Naive thymus-derived CD8-positive, alpha-beta T cell (primary cell): Measurements from ENCODE around the gene PARVA. TPM values are rescaled to one million over a fixed set of nuclear protein-coding genes. Genes with fewer than 3 reads are reported as not detected.

Experiments used
- ATAC-seq, 2 donors: fragments of 150-1000 bp; cut with Tn5 transposase in 1 of 2; sonication (Bioruptor Pico), chemical (Tn5 transposase) in 1 of 2; 1 replicate in 1 of 2; 2 replicates in 1 of 2; pipeline ENCODE4 v1.10.0; 2021; ENCODE audit warnings: mild to moderate bottlenecking in 2 of 2, moderate library complexity in 2 of 2
- POLR2A ChIA-PET: fragments of 350-600 bp; sonication (Branson Sonifier 250); formaldehyde crosslinking; loops from one replicate; lab custom pipeline; 2021; ENCODE audit warnings: antibody characterized with exemption; lab: Charles Lee
- DNase-seq, 10 donors: peaks; one replicate each; pipeline versions ENCODE4 v3.0.0 to v3.0.0-alpha.2; 2020 to 2022
- H3K27ac Mint-ChIP-seq, 10 donors: one replicate each; pipeline ENCODE4 v1.8.0; 2020 to 2022; ENCODE audit warnings: mild to moderate bottlenecking in 10 of 10, mixed read lengths in 10 of 10, moderate library complexity in 4 of 10, inconsistent platforms in 1 of 10
- H3K27me3 Mint-ChIP-seq, 5 donors: one replicate each; pipeline ENCODE4 v1.8.0; 2021 to 2022; ENCODE audit warnings: mixed read lengths in 5 of 5
- H3K36me3 Mint-ChIP-seq, 3 donors: one replicate each; pipeline ENCODE4 v1.8.0; 2020 to 2022; ENCODE audit warnings: mixed read lengths in 3 of 3, mild to moderate bottlenecking in 2 of 3, inconsistent platforms in 1 of 3
- H3K4me1 Mint-ChIP-seq, 4 donors: one replicate each; pipeline ENCODE4 v1.8.0; 2021 to 2022; ENCODE audit warnings: mixed read lengths in 4 of 4
- H3K4me3 Mint-ChIP-seq, 10 donors: one replicate each; pipeline ENCODE4 v1.8.0; 2020 to 2022; ENCODE audit warnings: mild to moderate bottlenecking in 10 of 10, mixed read lengths in 10 of 10, moderate library complexity in 6 of 10, inconsistent platforms in 1 of 10
- H3K9me3 Mint-ChIP-seq, 9 donors: one replicate each; pipeline ENCODE4 v1.8.0; 2020 to 2022; ENCODE audit warnings: mixed read lengths in 9 of 9, mild to moderate bottlenecking in 3 of 9, inconsistent platforms in 1 of 9, moderate library complexity in 1 of 9
- polyA plus RNA-seq, 3 donors: library from polyadenylated mRNA; unstranded; fragments of 300-500 nt; fragmentation: Illumina TruSeq; gene quantifications; one replicate each; pipeline ENCODE4 v1.2.3, GENCODE V29; 2021
- total RNA-seq, 8 experiments: library from RNA in 2 of 8; stranded (reverse) in 2 of 8; gene quantifications; one replicate each; pipeline ENCODE4 v1.2.3 and lab custom pipeline; 2021 to 2026

The PARVA gene
- total and polyA plus RNA-seq, 5 experiments from 2014 or later, result 0.19 to 0.44 (median 0.26) TPM; not detected in 2

- ATAC-seq (no peak), DNase-seq (no peak)
- Mint-ChIP-seq H3K9me3 (peaks cover 0 to 2% (median 0%) of the 10 kb centered on the region in 9 donors), H3K27me3 (peaks cover 2 to 15% (median 10%) of the 10 kb centered on the region in 5 donors), H3K4me1 (no peaks in the 10 kb centered on the region), H3K27ac (no peak overlapping the region), H3K4me3 (no peak overlapping the region), H3K36me3 (no peaks in the 10 kb centered on the region)
- POLR2A ChIA-PET, result interaction anchor here (0.7 to 1.7 kb wide), 2 partner anchors 8 to 44 kb away, joined by 4 read pairs; no protein-coding TSS in a partner anchor
Observed at GRCh38 chr11:12410006-12410728, 32.8 kb downstream of the PARVA start.

- no peak for DNase-seq
Observed at GRCh38 chr11:12411393-12411792, 34.0 kb downstream of the PARVA start.

GRCh38 chr11:12411806-12412727 lies 34.7 kb downstream of the PARVA start:
- H3K4me1 Mint-ChIP-seq, result no peaks in the 10 kb centered on the region
- POLR2A ChIA-PET, result no interaction called here
- no peaks in the 10 kb centered on the region for H3K9me3 Mint-ChIP-seq
- ATAC-seq (peak in 1 of 2 donors; percentile 49), DNase-seq (peak in 6 of 10 donors; percentile 7 to 23 (median 16))
- no peak overlapping the region for H3K4me3 Mint-ChIP-seq
- H3K27me3 Mint-ChIP-seq, result peaks cover 4 to 16% (median 11%) of the 10 kb centered on the region in 5 donors
- H3K27ac Mint-ChIP-seq, result peak overlapping the region in 1 of 10 donors; percentile 56
- H3K36me3 Mint-ChIP-seq, result no peaks in the 10 kb centered on the region

More at GRCh38 chr11:12411393-12411792, 34.0 kb downstream of the PARVA start:
- Mint-ChIP-seq H3K36me3 (no peaks in the 10 kb centered on the region), H3K27ac (no peak overlapping the region), H3K9me3 (no peaks in the 10 kb centered on the region), H3K4me3 (no peak overlapping the region), H3K27me3 (peaks cover 4 to 16% (median 11%) of the 10 kb centered on the region in 5 donors), H3K4me1 (no peaks in the 10 kb centered on the region)
- ATAC-seq, result no peak
- POLR2A ChIA-PET, result interaction anchor here (1.7 kb wide), 1 partner anchor 45 kb away, joined by 4 read pairs; no protein-coding TSS in a partner anchor

- H3K4me3 Mint-ChIP-seq, result no peak overlapping the region
- no peaks in the 10 kb centered on the region for H3K4me1 Mint-ChIP-seq
- ATAC-seq (no peak), DNase-seq (no peak)
- H3K27me3 Mint-ChIP-seq, result peaks cover 3 to 16% (median 11%) of the 10 kb centered on the region in 5 donors
- H3K27ac Mint-ChIP-seq, result no peak overlapping the region
- no peaks in the 10 kb centered on the region for H3K9me3 Mint-ChIP-seq
- no peaks in the 10 kb centered on the region for H3K36me3 Mint-ChIP-seq
- POLR2A ChIA-PET, result no interaction called here
Observed at GRCh38 chr11:12413141-12414052, 36.0 kb downstream of the PARVA start.

GRCh38 chr11:12414611-12415010 lies 37.2 kb downstream of the PARVA start:
- Mint-ChIP-seq H3K27me3 (peaks cover 3 to 16% (median 11%) of the 10 kb centered on the region in 5 donors), H3K9me3 (no peaks in the 10 kb centered on the region), H3K36me3 (no peaks in the 10 kb centered on the region), H3K4me3 (no peak overlapping the region), H3K4me1 (no peaks in the 10 kb centered on the region), H3K27ac (no peak overlapping the region)
- DNase-seq (no peak), ATAC-seq (no peak)
- POLR2A ChIA-PET, result no interaction called here

- H3K27ac Mint-ChIP-seq, result peak overlapping the region in 1 of 10 donors; percentile 10
- no peaks in the 10 kb centered on the region for H3K36me3 Mint-ChIP-seq
- ATAC-seq, result no peak
Observed at GRCh38 chr11:12415342-12415966, 38.1 kb downstream of the PARVA start.

GRCh38 chr11:12416552-12416951 lies 39.2 kb downstream of the PARVA start:
- DNase-seq, result no peak
- no peaks in the 10 kb centered on the region for H3K4me1 Mint-ChIP-seq
- H3K9me3 Mint-ChIP-seq, result no peaks in the 10 kb centered on the region
- H3K4me3 Mint-ChIP-seq, result no peak overlapping the region
- no peaks in the 10 kb centered on the region for H3K36me3 Mint-ChIP-seq
- no peak overlapping the region for H3K27ac Mint-ChIP-seq
- POLR2A ChIA-PET, result no interaction called here
- peaks cover 3 to 12% (median 10%) of the 10 kb centered on the region in 5 donors for H3K27me3 Mint-ChIP-seq
- ATAC-seq, result no peak

More at GRCh38 chr11:12415342-12415966, 38.1 kb downstream of the PARVA start:
- H3K4me3 Mint-ChIP-seq, result no peak overlapping the region
- H3K9me3 Mint-ChIP-seq, result no peaks in the 10 kb centered on the region
- POLR2A ChIA-PET, result no interaction called here
- no peak for DNase-seq
- no peaks in the 10 kb centered on the region for H3K4me1 Mint-ChIP-seq
- H3K27me3 Mint-ChIP-seq, result peaks cover 3 to 16% (median 11%) of the 10 kb centered on the region in 5 donors

- ATAC-seq, result no peak
- no peak overlapping the region for H3K27ac Mint-ChIP-seq
Observed at GRCh38 chr11:12417691-12418611, 40.6 kb downstream of the PARVA start.

GRCh38 chr11:12420040-12420439 lies 42.7 kb downstream of the PARVA start:
- Mint-ChIP-seq H3K9me3 (no peaks in the 10 kb centered on the region), H3K4me1 (no peaks in the 10 kb centered on the region), H3K36me3 (no peaks in the 10 kb centered on the region), H3K4me3 (no peak overlapping the region), H3K27ac (no peak overlapping the region), H3K27me3 (peaks cover under 1 to 8% (median 4%) of the 10 kb centered on the region in 5 donors)
- POLR2A ChIA-PET, result no interaction called here
- ATAC-seq (no peak), DNase-seq (no peak)

More at GRCh38 chr11:12417691-12418611, 40.6 kb downstream of the PARVA start:
- Mint-ChIP-seq H3K27me3 (peaks cover 0 to 8% (median 4%) of the 10 kb centered on the region in 5 donors), H3K4me3 (no peak overlapping the region), H3K9me3 (no peaks in the 10 kb centered on the region), H3K36me3 (no peaks in the 10 kb centered on the region), H3K4me1 (no peaks in the 10 kb centered on the region)
- no peak for DNase-seq
- POLR2A ChIA-PET, result interaction anchor here (0.6 kb wide), 1 partner anchor 7 kb away, joined by 4 read pairs; no protein-coding TSS in a partner anchor

GRCh38 chr11:12420706-12421105 lies 43.3 kb downstream of the PARVA start:
- ATAC-seq (no peak), DNase-seq (no peak)
- Mint-ChIP-seq H3K4me1 (peaks cover 0 to 2% (median 0%) of the 10 kb centered on the region in 4 donors), H3K36me3 (no peaks in the 10 kb centered on the region), H3K9me3 (no peaks in the 10 kb centered on the region), H3K4me3 (no peak overlapping the region), H3K27ac (no peak overlapping the region), H3K27me3 (peaks cover 2 to 10% (median 7%) of the 10 kb centered on the region in 5 donors)
- POLR2A ChIA-PET, result no interaction called here

GRCh38 chr11:12421386-12421785 lies 44.0 kb downstream of the PARVA start:
- no peak overlapping the region for H3K27ac Mint-ChIP-seq
- DNase-seq, result no peak
- no peaks in the 10 kb centered on the region for H3K9me3 Mint-ChIP-seq
- no peaks in the 10 kb centered on the region for H3K36me3 Mint-ChIP-seq
- peaks cover 2 to 14% (median 7%) of the 10 kb centered on the region in 5 donors for H3K27me3 Mint-ChIP-seq
- no peak overlapping the region for H3K4me3 Mint-ChIP-seq
- no peak for ATAC-seq
- POLR2A ChIA-PET, result no interaction called here
- H3K4me1 Mint-ChIP-seq, result peaks cover 0 to 2% (median 0%) of the 10 kb centered on the region in 4 donors
